Measurements from ENCODE around the gene L3MBTL2.

The L3MBTL2 gene

GRCh38 chr22:41204992-41205900 lies at the start of gene L3MBTL2:
Gene L3MBTL2 (plus strand): TSS chr22:41205312. CDS start chr22:41205363, 51 bp downstream.
- H3K4me1 ChIP-seq (ENCODE audit: low read length) = peaks cover 7% of the 10 kb centered on the region
- H3K9me3 ChIP-seq (ENCODE audit: insufficient read depth, low read length) = no peaks in the 10 kb centered on the region
- peaks cover 7% of the 10 kb centered on the region for H3K36me3 ChIP-seq (replicated peaks; ENCODE audit: low read depth, low read length)
- peaks cover 35% of the 10 kb centered on the region for H3K79me2 ChIP-seq (ENCODE audit: low read length)
- H3K4me3 ChIP-seq (ENCODE audit: low read length) = peak within 1 kb of the TSS; percentile 89
- peak within 1 kb of the TSS; percentile 54 for H3K27ac ChIP-seq (ENCODE audit: low read length)
- peak within 1 kb of the TSS; percentile 90 for H3K9ac ChIP-seq (ENCODE audit: low read length)
- peak within 1 kb of the TSS; percentile 95 for H3K4me2 ChIP-seq (ENCODE audit: low read length)
- peaks cover 5% of the 10 kb centered on the region for H3K27me3 ChIP-seq (ENCODE audit: low read depth, low read length)
- H4K20me1 ChIP-seq (ENCODE audit: insufficient read depth, low read length) = no peaks in the 10 kb centered on the region
- H2AFZ ChIP-seq (ENCODE audit: low read depth, low read length) = peak within 1 kb of the TSS; percentile 91
- TF ChIP-seq, protein P1, sequence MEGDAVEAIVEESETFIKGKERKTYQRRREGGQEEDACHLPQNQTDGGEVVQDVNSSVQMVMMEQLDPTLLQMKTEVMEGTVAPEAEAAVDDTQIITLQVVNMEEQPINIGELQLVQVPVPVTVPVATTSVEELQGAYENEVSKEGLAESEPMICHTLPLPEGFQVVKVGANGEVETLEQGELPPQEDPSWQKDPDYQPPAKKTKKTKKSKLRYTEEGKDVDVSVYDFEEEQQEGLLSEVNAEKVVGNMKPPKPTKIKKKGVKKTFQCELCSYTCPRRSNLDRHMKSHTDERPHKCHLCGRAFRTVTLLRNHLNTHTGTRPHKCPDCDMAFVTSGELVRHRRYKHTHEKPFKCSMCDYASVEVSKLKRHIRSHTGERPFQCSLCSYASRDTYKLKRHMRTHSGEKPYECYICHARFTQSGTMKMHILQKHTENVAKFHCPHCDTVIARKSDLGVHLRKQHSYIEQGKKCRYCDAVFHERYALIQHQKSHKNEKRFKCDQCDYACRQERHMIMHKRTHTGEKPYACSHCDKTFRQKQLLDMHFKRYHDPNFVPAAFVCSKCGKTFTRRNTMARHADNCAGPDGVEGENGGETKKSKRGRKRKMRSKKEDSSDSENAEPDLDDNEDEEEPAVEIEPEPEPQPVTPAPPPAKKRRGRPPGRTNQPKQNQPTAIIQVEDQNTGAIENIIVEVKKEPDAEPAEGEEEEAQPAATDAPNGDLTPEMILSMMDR (IDR thresholded peaks at IDR 0.05; ENCODE audit: low read depth, low read length) = no peak
- no peak for TF ChIP-seq EZH2phosphoT487 (IDR thresholded peaks at IDR 0.05; ENCODE audit: low read depth)

- TF ChIP-seq, protein P1 (IDR thresholded peaks at IDR 0.05; ENCODE audit: low read depth, low read length) = no peak
- TF ChIP-seq EZH2phosphoT487 (IDR thresholded peaks at IDR 0.05; ENCODE audit: low read depth) = no peak
- Histone ChIP-seq H2AFZ (ENCODE audit: low read depth, low read length) (no peak overlapping the region), H3K36me3 (replicated peaks; ENCODE audit: low read depth, low read length) (peaks cover 81% of the 10 kb centered on the region), H4K20me1 (ENCODE audit: insufficient read depth, low read length) (peaks cover 14% of the 10 kb centered on the region), H3K4me1 (ENCODE audit: low read length) (peaks cover 16% of the 10 kb centered on the region), H3K4me3 (ENCODE audit: low read length) (no peak overlapping the region), H3K27me3 (ENCODE audit: low read depth, low read length) (no peaks in the 10 kb centered on the region), H3K27ac (ENCODE audit: low read length) (no peak overlapping the region), H3K4me2 (ENCODE audit: low read length) (no peak overlapping the region), H3K9me3 (ENCODE audit: insufficient read depth, low read length) (no peaks in the 10 kb centered on the region), H3K79me2 (ENCODE audit: low read length) (peaks cover 5% of the 10 kb centered on the region; the same call in 1 of the 2 replicates), H3K9ac (ENCODE audit: low read length) (no peak overlapping the region)
These were observed 48.0 kb upstream of the L3MBTL2 start for GRCh38 chr22:41157083-41157482.

DNA sequence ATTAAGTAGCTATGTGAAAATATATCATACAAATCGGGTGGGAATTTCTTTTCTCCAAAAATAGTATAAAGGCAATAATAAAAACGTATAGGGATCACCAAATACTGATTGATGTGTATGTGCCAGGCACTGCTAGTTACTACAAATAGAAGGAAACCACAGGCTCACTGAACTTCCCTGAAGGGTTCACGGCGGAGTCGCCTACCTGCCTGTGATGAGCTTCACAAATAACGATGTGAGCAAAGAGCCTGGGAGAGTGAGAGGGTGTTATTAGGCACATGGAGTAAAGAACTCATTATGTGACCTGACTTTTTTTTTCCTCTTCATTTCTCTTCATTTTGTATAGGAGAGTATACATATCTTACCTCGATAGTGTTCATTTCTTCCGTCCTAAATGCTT lies 36.0 kb upstream of the L3MBTL2 start:
- Histone ChIP-seq H3K4me1 (ENCODE audit: low read length) (no peaks in the 10 kb centered on the region), H3K36me3 (replicated peaks; ENCODE audit: low read depth, low read length) (peaks cover 70% of the 10 kb centered on the region), H3K27ac (ENCODE audit: low read length) (no peak overlapping the region), H3K27me3 (ENCODE audit: low read depth, low read length) (no peaks in the 10 kb centered on the region), H4K20me1 (ENCODE audit: insufficient read depth, low read length) (0 out of 2 replicates have a peak, but pooled peaks cover 5% of the 10 kb centered on the region), H3K9ac (ENCODE audit: low read length) (no peak overlapping the region), H3K9me3 (ENCODE audit: insufficient read depth, low read length) (no peaks in the 10 kb centered on the region), H3K79me2 (ENCODE audit: low read length) (0 out of 2 replicates have a peak, but pooled peaks cover 2% of the 10 kb centered on the region), H3K4me3 (ENCODE audit: low read length) (no peak overlapping the region), H2AFZ (ENCODE audit: low read depth, low read length) (no peak overlapping the region), H3K4me2 (ENCODE audit: low read length) (no peak overlapping the region)
- TF ChIP-seq, protein P1 (IDR thresholded peaks at IDR 0.05; ENCODE audit: low read depth, low read length) = no peak
- no peak for TF ChIP-seq EZH2phosphoT487 (IDR thresholded peaks at IDR 0.05; ENCODE audit: low read depth)

GRCh38 chr22:41171996-41172395 lies 33.1 kb upstream of the L3MBTL2 start:
- TF ChIP-seq, protein P1 (IDR thresholded peaks at IDR 0.05; ENCODE audit: low read depth, low read length) = no peak
- TF ChIP-seq EZH2phosphoT487 (IDR thresholded peaks at IDR 0.05; ENCODE audit: low read depth) = no peak
- Histone ChIP-seq H3K4me3 (ENCODE audit: low read length) (no peak overlapping the region), H4K20me1 (ENCODE audit: insufficient read depth, low read length) (0 out of 2 replicates have a peak, but pooled peaks cover 5% of the 10 kb centered on the region)

More at GRCh38 chr22:41171996-41172395, 33.1 kb upstream of the L3MBTL2 start:
- Histone ChIP-seq H3K4me2 (ENCODE audit: low read length) (no peak overlapping the region), H3K9me3 (ENCODE audit: insufficient read depth, low read length) (no peaks in the 10 kb centered on the region), H3K4me1 (ENCODE audit: low read length) (no peaks in the 10 kb centered on the region), H3K79me2 (ENCODE audit: low read length) (0 out of 2 replicates have a peak, but pooled peaks cover 2% of the 10 kb centered on the region), H2AFZ (ENCODE audit: low read depth, low read length) (no peak overlapping the region), H3K36me3 (replicated peaks; ENCODE audit: low read depth, low read length) (peaks cover 80% of the 10 kb centered on the region), H3K27ac (ENCODE audit: low read length) (no peak overlapping the region), H3K27me3 (ENCODE audit: low read depth, low read length) (no peaks in the 10 kb centered on the region), H3K9ac (ENCODE audit: low read length) (no peak overlapping the region)

Measured in OCI-LY3 (cell line).